Mesenchymal stem cell (in vitro differentiated cells and primary cell): ENCODE measurements around the gene CCND1. TPM values are rescaled to one million over a fixed set of nuclear protein-coding genes. Genes with fewer than 3 reads are reported as not detected.

Experiments
- DNase-seq: peaks from one replicate; pipeline ENCODE4 v3.0.0-alpha.2; 2013
- H2AFZ ChIP-seq: one replicate; pipeline ENCODE4 v1.6.1; 2013; ENCODE audit warnings: low read depth, mild to moderate bottlenecking, control low read depth, inconsistent platforms, low read length, moderate library complexity
- H2AK5ac ChIP-seq: 2 replicates; pipeline ENCODE4 v1.6.1; 2013; ENCODE audit warnings: low read length, moderate library complexity, mild to moderate bottlenecking, inconsistent platforms; ENCODE audit not compliant: severe bottlenecking
- H2BK120ac ChIP-seq: one replicate; pipeline ENCODE4 v1.6.1; 2013; ENCODE audit warnings: low read depth, mild to moderate bottlenecking, inconsistent platforms, low read length, moderate library complexity
- H2BK12ac ChIP-seq, 2 experiments: one replicate each; pipeline ENCODE4 v1.6.1; 2013; ENCODE audit warnings: inconsistent platforms in 2 of 2, low read length in 2 of 2, mild to moderate bottlenecking in 2 of 2, moderate library complexity in 2 of 2, control low read depth in 1 of 2
- H2BK15ac ChIP-seq: one replicate; pipeline ENCODE4 v1.6.1; 2013; ENCODE audit warnings: mild to moderate bottlenecking, low read depth, inconsistent platforms; ENCODE audit not compliant: poor library complexity, severe bottlenecking
- H2BK5ac ChIP-seq: 2 replicates; pipeline ENCODE4 v1.6.1; 2013; ENCODE audit warnings: low read depth, mild to moderate bottlenecking, low read length, control low read depth, inconsistent platforms; ENCODE audit not compliant: poor library complexity, severe bottlenecking
- H3K14ac ChIP-seq, 2 experiments: one replicate each; pipeline ENCODE4 v1.6.1; 2013; ENCODE audit warnings: inconsistent platforms in 2 of 2, low read length in 2 of 2, control low read depth in 1 of 2, mild to moderate bottlenecking in 1 of 2, moderate library complexity in 1 of 2
- H3K18ac ChIP-seq, 2 experiments: one replicate each; pipeline ENCODE4 v1.6.1; 2013; ENCODE audit warnings: inconsistent platforms in 2 of 2, low read length in 2 of 2, control low read depth in 1 of 2, low read depth in 1 of 2, mild to moderate bottlenecking in 1 of 2
- H3K23ac ChIP-seq, 2 experiments: one replicate each; pipeline ENCODE4 v1.6.1; 2013; ENCODE audit warnings: inconsistent platforms in 2 of 2, low read length in 2 of 2, mild to moderate bottlenecking in 2 of 2, moderate library complexity in 2 of 2, control low read depth in 1 of 2
- H3K27ac ChIP-seq: 2 replicates; pipeline ENCODE4 v1.5.1; 2013; ENCODE audit warnings: mild to moderate bottlenecking, moderate library complexity, low read length, control low read depth, inconsistent platforms; ENCODE audit not compliant: poor library complexity, severe bottlenecking
- H3K27me3 ChIP-seq, 2 experiments: 2 replicates each; pipeline versions ENCODE4 v1.6.1 to v1.7.0; 2013; ENCODE audit warnings: low read length in 2 of 2, mild to moderate bottlenecking in 2 of 2, moderate library complexity in 2 of 2, control low read depth in 1 of 2, inconsistent platforms in 1 of 2; ENCODE audit not compliant: control insufficient read depth in 1 of 2, insufficient read depth in 1 of 2
- H3K36me3 ChIP-seq, 2 experiments: 2 replicates each; pipeline versions ENCODE4 v1.6.1 to v1.7.0; 2013; ENCODE audit warnings: low read length in 2 of 2, control low read depth in 1 of 2, inconsistent platforms in 1 of 2, low read depth in 1 of 2, mild to moderate bottlenecking in 1 of 2; ENCODE audit not compliant: insufficient read depth in 2 of 2, control insufficient read depth in 1 of 2
- H3K4ac ChIP-seq, 2 experiments: one replicate each; pipeline ENCODE4 v1.6.1; 2013; ENCODE audit warnings: inconsistent platforms in 2 of 2, low read length in 2 of 2, mild to moderate bottlenecking in 2 of 2, moderate library complexity in 2 of 2, control low read depth in 1 of 2, low read depth in 1 of 2
- H3K4me1 ChIP-seq: 2 replicates; pipeline ENCODE4 v1.6.1; 2013; ENCODE audit warnings: low read depth, low read length, control low read depth; ENCODE audit not compliant: control insufficient read depth, insufficient read depth
- H3K4me2 ChIP-seq: 2 replicates; pipeline ENCODE4 v1.6.1; 2013; ENCODE audit warnings: low read length, mild to moderate bottlenecking, inconsistent platforms; ENCODE audit not compliant: poor library complexity, severe bottlenecking
- H3K4me3 ChIP-seq, 2 experiments: 2 replicates each; pipeline versions ENCODE4 v1.5.1 to v1.7.0; 2013; ENCODE audit warnings: low read length in 2 of 2, mild to moderate bottlenecking in 2 of 2, control low read depth in 1 of 2, low read depth in 1 of 2; ENCODE audit not compliant: insufficient read depth in 1 of 2
- H3K79me1 ChIP-seq: replicated peaks from 2 replicates; pipeline ENCODE4 v1.6.1; 2013; ENCODE audit warnings: mild to moderate bottlenecking, control low read depth, low read length, inconsistent platforms; ENCODE audit not compliant: poor library complexity, severe bottlenecking
- H3K9ac ChIP-seq: 2 replicates; pipeline ENCODE4 v1.7.0; 2013; ENCODE audit warnings: mild to moderate bottlenecking, low read length, moderate library complexity
- H3K9me3 ChIP-seq: 2 replicates; pipeline ENCODE4 v1.7.0; 2013; ENCODE audit warnings: mild to moderate bottlenecking, low read length; ENCODE audit not compliant: control insufficient read depth
- H4K8ac ChIP-seq: one replicate; pipeline ENCODE4 v1.6.1; 2013; ENCODE audit warnings: inconsistent platforms, mild to moderate bottlenecking, low read length, moderate library complexity
- H4K91ac ChIP-seq: one replicate; pipeline ENCODE4 v1.6.1; 2013; ENCODE audit warnings: mild to moderate bottlenecking, low read length, inconsistent platforms
- WGBS: methylation state at CpG from one replicate; pipeline ENCODE4 v1.1.7; 2013; ENCODE audit warnings: mixed read lengths; 5-methylcytosine and 5-hydroxymethylcytosine counted together
- polyA plus RNA-seq, 2 experiments: library from polyadenylated mRNA; stranded (reverse); fragments of 200-250 nt; gene quantifications; one replicate each; pipeline ENCODE4 v1.2.3, GENCODE V29; 2013

The CCND1 gene
- polyA plus RNA-seq (2013, experiment 1 of 2), result 324 TPM
- polyA plus RNA-seq (2013, experiment 2 of 2), result 321 TPM

DNA sequence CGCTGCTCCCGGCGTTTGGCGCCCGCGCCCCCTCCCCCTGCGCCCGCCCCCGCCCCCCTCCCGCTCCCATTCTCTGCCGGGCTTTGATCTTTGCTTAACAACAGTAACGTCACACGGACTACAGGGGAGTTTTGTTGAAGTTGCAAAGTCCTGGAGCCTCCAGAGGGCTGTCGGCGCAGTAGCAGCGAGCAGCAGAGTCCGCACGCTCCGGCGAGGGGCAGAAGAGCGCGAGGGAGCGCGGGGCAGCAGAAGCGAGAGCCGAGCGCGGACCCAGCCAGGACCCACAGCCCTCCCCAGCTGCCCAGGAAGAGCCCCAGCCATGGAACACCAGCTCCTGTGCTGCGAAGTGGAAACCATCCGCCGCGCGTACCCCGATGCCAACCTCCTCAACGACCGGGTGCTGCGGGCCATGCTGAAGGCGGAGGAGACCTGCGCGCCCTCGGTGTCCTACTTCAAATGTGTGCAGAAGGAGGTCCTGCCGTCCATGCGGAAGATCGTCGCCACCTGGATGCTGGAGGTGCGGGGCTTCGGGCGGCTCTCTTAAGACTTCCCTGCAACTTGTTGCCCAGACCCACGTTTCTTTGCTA is at the start of gene CCND1:
TSS of gene CCND1 (plus strand) at position 162 of the 587 bp plus-strand sequence. CDS start at position 320, 158 bp downstream.
- peaks cover 11% of the 10 kb centered on the region for H3K79me1 ChIP-seq
- H2AFZ ChIP-seq, result no peak within 1 kb of the TSS
- peak within 1 kb of the TSS; percentile 75 to 95 for H2BK12ac ChIP-seq
- peak within 1 kb of the TSS; percentile 100 for H3K9ac ChIP-seq
- H3K27ac ChIP-seq, result peak within 1 kb of the TSS; percentile 93
- peak within 1 kb of the TSS; percentile 64 to 100 for H3K23ac ChIP-seq
- H3K4me1 ChIP-seq, result peaks cover 52% of the 10 kb centered on the region
- H4K8ac ChIP-seq, result peak within 1 kb of the TSS; percentile 98
- peak within 1 kb of the TSS; percentile 92 for H4K91ac ChIP-seq
- H3K14ac ChIP-seq, result peak within 1 kb of the TSS; percentile 83 to 100
- H2BK5ac ChIP-seq, result peak within 1 kb of the TSS; percentile 91
- H2AK5ac ChIP-seq, result peak within 1 kb of the TSS; percentile 31
- peak within 1 kb of the TSS; percentile 70 for H3K4me2 ChIP-seq
- peak within 1 kb of the TSS; percentile 76 to 99 for H3K4me3 ChIP-seq
- peak within 1 kb of the TSS; percentile 97 to 99 for H3K4ac ChIP-seq
- H3K27me3 ChIP-seq, result no peaks in the 10 kb centered on the region
- DNase-seq, result peak; percentile 94
- H2BK15ac ChIP-seq, result peak within 1 kb of the TSS; percentile 96
- peak within 1 kb of the TSS; percentile 95 to 100 for H3K18ac ChIP-seq
- WGBS, result under 1% methylated on average over 41 of the region's 49 CpGs
- H3K36me3 ChIP-seq, result peaks cover 27 to 28% of the 10 kb centered on the region in 2 experiments
- H2BK120ac ChIP-seq, result peak within 1 kb of the TSS; percentile 97
- H3K9me3 ChIP-seq, result no peaks in the 10 kb centered on the region

DNA sequence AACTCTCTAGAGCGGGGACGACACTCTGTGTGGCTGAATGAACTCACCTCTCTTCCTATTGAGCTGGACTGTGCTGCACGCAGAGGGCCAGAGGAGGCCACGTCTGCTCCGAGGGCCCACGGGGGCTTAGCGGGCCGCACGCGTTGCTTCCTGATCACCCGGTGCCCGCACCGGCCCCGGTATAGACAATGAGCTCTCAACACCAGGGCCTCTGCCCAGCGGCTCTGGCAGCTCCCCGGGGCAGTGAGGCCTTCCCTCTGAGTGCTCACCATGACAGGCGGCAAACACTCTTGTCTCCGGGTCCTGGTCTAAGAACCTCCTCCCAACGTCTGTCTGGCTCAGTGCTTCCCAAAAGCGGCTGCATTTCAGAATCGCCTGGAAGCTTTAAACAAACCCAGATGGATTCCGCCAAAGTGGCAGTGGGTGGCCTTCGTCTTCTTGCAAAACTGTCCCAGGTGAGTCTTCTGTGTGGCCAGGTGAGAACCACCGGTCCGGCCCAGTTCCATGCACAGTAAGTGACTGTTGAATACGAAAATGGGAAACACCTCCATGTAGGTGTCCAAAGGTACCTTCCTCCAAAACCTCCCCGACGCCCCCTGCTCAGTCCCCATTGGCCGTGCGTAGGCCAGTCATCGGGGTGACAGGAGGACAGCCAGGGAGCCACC is 47.8 kb upstream of the CCND1 start:
- Histone ChIP-seq H3K36me3 (no peaks in the 10 kb centered on the region), H2AFZ (no peak overlapping the region), H3K23ac (no peak overlapping the region), H2AK5ac (no peak overlapping the region), H4K91ac (no peak overlapping the region), H3K4me3 (no peak overlapping the region), H3K18ac (no peak overlapping the region), H4K8ac (no peak overlapping the region), H3K4me1 (peaks cover 1% of the 10 kb centered on the region), H2BK12ac (peak overlapping the region in 1 of 2 experiments; percentile 52), H2BK120ac (no peak overlapping the region), H3K9ac (no peak overlapping the region), H3K27me3 (no peaks in the 10 kb centered on the region), H3K27ac (no peak overlapping the region), H3K79me1 (no peaks in the 10 kb centered on the region), H2BK5ac (no peak overlapping the region), H2BK15ac (no peak overlapping the region), H3K4me2 (no peak overlapping the region), H3K14ac (no peak overlapping the region), H3K9me3 (peaks cover 8% of the 10 kb centered on the region), H3K4ac (no peak overlapping the region)
- WGBS, result 94% methylated on average over 31 of the region's 31 CpGs
- no peak for DNase-seq

DNA sequence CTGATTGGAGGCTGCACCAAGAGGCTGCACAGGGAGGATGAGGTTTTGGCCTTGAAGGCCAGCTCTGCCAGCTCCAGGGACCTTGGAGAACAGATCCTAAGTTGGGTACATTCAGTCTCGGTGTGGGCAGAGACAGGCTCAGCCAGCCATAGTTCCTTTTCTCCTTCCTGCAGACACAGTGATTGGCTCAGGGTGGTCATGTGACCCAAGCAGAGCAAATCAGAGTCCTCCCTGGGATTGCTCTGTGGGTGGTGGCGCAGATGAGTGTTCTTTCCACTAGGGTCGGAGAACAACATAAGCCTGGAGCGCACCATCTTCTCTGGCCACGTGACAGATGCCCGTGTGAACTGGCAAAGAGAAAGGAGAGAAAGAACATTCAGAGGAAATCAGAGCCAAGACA is 47.1 kb upstream of the CCND1 start:
- no peak overlapping the region for H3K4me3 ChIP-seq

DNA sequence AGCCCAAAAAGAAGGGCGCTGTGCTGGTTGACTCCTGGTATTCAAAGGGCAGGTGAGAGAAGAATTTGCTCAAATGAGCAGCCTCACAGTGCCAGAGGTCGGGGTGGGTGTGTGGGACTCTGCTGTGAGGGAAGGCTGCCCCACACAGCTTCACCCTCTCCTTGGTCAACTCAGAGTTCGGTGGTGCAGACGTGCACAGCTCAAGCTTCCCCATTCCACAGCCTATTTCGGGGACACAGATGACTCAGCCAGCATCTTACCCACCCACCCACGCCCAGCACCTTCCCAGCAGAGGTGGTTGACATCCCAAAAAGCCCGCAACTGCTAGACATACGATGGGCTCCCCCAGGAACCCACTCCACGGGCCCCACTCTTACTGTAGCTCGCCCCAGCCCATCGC is 46.5 kb upstream of the CCND1 start:
- Histone ChIP-seq H2BK120ac (no peak overlapping the region), H2AFZ (no peak overlapping the region)
- 89% methylated on average over 11 of the region's 11 CpGs for WGBS

More for the DNA sequence above, 47.1 kb upstream of the CCND1 start:
- H3K9ac ChIP-seq, result no peak overlapping the region
- no peak for DNase-seq
- no peaks in the 10 kb centered on the region for H3K27me3 ChIP-seq
- H4K91ac ChIP-seq, result no peak overlapping the region
- no peak overlapping the region for H3K4me2 ChIP-seq
- H2BK5ac ChIP-seq, result no peak overlapping the region
- H3K36me3 ChIP-seq, result no peaks in the 10 kb centered on the region
- H3K79me1 ChIP-seq, result no peaks in the 10 kb centered on the region
- H3K9me3 ChIP-seq, result peaks cover 8% of the 10 kb centered on the region
- H4K8ac ChIP-seq, result no peak overlapping the region
- H3K4me1 ChIP-seq, result peaks cover 2% of the 10 kb centered on the region
- no peak overlapping the region for H3K23ac ChIP-seq
- no peak overlapping the region for H2AFZ ChIP-seq
- H2BK15ac ChIP-seq, result no peak overlapping the region
- H2AK5ac ChIP-seq, result no peak overlapping the region
- no peak overlapping the region for H3K14ac ChIP-seq
- H2BK12ac ChIP-seq, result no peak overlapping the region
- H3K18ac ChIP-seq, result no peak overlapping the region
- no peak overlapping the region for H2BK120ac ChIP-seq
- no peak overlapping the region for H3K4ac ChIP-seq
- WGBS, result 97% methylated on average over 6 of the region's 6 CpGs
- no peak overlapping the region for H3K27ac ChIP-seq

More for the DNA sequence above, 46.5 kb upstream of the CCND1 start:
- Histone ChIP-seq H2BK15ac (no peak overlapping the region), H2BK5ac (no peak overlapping the region), H2AK5ac (no peak overlapping the region), H3K23ac (no peak overlapping the region), H3K14ac (no peak overlapping the region), H3K79me1 (no peaks in the 10 kb centered on the region), H3K36me3 (no peaks in the 10 kb centered on the region), H3K9me3 (peaks cover 8% of the 10 kb centered on the region), H4K8ac (no peak overlapping the region), H3K18ac (no peak overlapping the region), H3K4me1 (peaks cover 2% of the 10 kb centered on the region), H3K4me3 (no peak overlapping the region), H3K27ac (no peak overlapping the region), H3K27me3 (no peaks in the 10 kb centered on the region), H3K9ac (no peak overlapping the region), H3K4ac (no peak overlapping the region), H2BK12ac (no peak overlapping the region), H4K91ac (no peak overlapping the region), H3K4me2 (no peak overlapping the region)
- DNase-seq, result no peak
